Caco-2 (cell line): Measurements from ENCODE around the gene RASD2. TPM values are rescaled to one million over a fixed set of nuclear protein-coding genes. Genes with fewer than 3 reads are reported as not detected.
"Not testable (repeated sequence)": the region's sequence is repeated elsewhere in the genome, so short reads cannot be mapped to it uniquely, and the experiment has no call there.

Experiments used
- BruUV-seq: library from RNA; stranded (reverse); fragments of 400-500 nt; replicated peaks from 2 replicates; lab custom pipeline; 2021; lab: Mats Ljungman, UMichigan
- CTCF ChIA-PET: fragments of 300-600 bp; sonication (Branson Sonifier 250); formaldehyde crosslinking; loops from one replicate; lab custom pipeline; 2022; ENCODE audit warnings: antibody characterized with exemption; lab: Charles Lee
- POLR2A ChIA-PET: fragments of 300-600 bp; sonication (Branson Sonifier 250); formaldehyde crosslinking; loops from one replicate; lab custom pipeline; 2022; ENCODE audit warnings: antibody characterized with exemption; lab: Charles Lee
- DNase-seq, 2 experiments: peaks; one replicate each; pipeline versions ENCODE4 v3.0.0 to v3.0.0-alpha.2; 2020 to 2022
- H3K27me3 ChIP-seq: replicated peaks from 2 replicates; pipeline ENCODE4 v1.6.0; 2011; ENCODE audit warnings: low read length; ENCODE audit not compliant: control insufficient read depth, insufficient read depth
- H3K36me3 ChIP-seq: 2 replicates; pipeline ENCODE4 v1.5.1; 2011; ENCODE audit warnings: low read length; ENCODE audit not compliant: control insufficient read depth, insufficient read depth
- H3K4me1 ChIP-seq: fragments of 250-450 bp; sonication (Bioruptor Pico); 2 replicates; pipeline ENCODE4 v1.5.1; 2020; ENCODE audit warnings: mild to moderate bottlenecking
- H3K4me3 ChIP-seq: 2 replicates; pipeline ENCODE4 v1.5.1; 2011; ENCODE audit warnings: low read depth, mild to moderate bottlenecking, control low read depth, low read length
- H3K9me3 ChIP-seq: fragments of 250-450 bp; sonication (Bioruptor Pico); 2 replicates; pipeline ENCODE4 v1.5.1; 2020; ENCODE audit warnings: mild to moderate bottlenecking, moderate library complexity
- H3K27ac Mint-ChIP-seq: one replicate; pipeline ENCODE4 v1.8.0; 2022; ENCODE audit warnings: mixed read lengths; ENCODE audit not compliant: unreplicated experiment
- H3K27me3 Mint-ChIP-seq: one replicate; pipeline ENCODE4 v1.8.0; 2022; ENCODE audit warnings: mixed read lengths; ENCODE audit not compliant: insufficient read depth, unreplicated experiment
- H3K36me3 Mint-ChIP-seq: one replicate; pipeline ENCODE4 v1.8.0; 2022; ENCODE audit warnings: mild to moderate bottlenecking, mixed read lengths; ENCODE audit not compliant: insufficient read depth, unreplicated experiment
- H3K4me1 Mint-ChIP-seq: one replicate; pipeline ENCODE4 v1.8.0; 2022; ENCODE audit warnings: low read depth, mixed read lengths; ENCODE audit not compliant: unreplicated experiment
- H3K4me3 Mint-ChIP-seq: one replicate; pipeline ENCODE4 v1.8.0; 2022; ENCODE audit warnings: mild to moderate bottlenecking, moderate library complexity, mixed read lengths; ENCODE audit not compliant: unreplicated experiment
- H3K9me3 Mint-ChIP-seq: one replicate; pipeline ENCODE4 v1.8.0; 2022; ENCODE audit warnings: mixed read lengths; ENCODE audit not compliant: unreplicated experiment
- CTCF ChIP-seq, 2 experiments: fragments of 200-600 bp in 1 of 2; IDR thresholded peaks; 1 replicate in 1 of 2; 2 replicates in 1 of 2; pipeline versions ENCODE4 v1.5.1 to v1.8.0; 2011 to 2022; ENCODE audit warnings: antibody characterized with exemption in 1 of 2, control low read depth in 1 of 2, inconsistent platforms in 1 of 2, low read depth in 1 of 2, low read length in 1 of 2, mild to moderate bottlenecking in 1 of 2, moderate library complexity in 1 of 2; ENCODE audit not compliant: insufficient read depth in 1 of 2, severe bottlenecking in 1 of 2, unreplicated experiment in 1 of 2
- intact Hi-C: fragments of 100-400 bp; cut with micrococcal nuclease; formaldehyde crosslinking; loops from one replicate; pipeline ENCODE4 v1.10.0; 2022; ENCODE audit not compliant: unreplicated experiment
- total RNA-seq: library from RNA; stranded (reverse); gene quantifications from 2 replicates; pipeline ENCODE4 v1.2.3, GENCODE V29; 2022

RASD2 gene
- total RNA-seq, 1 experiment from 2014 or later: 0.09 TPM

- Mint-ChIP-seq H3K27ac (no peak overlapping the region), H3K4me3 (no peak overlapping the region), H3K36me3 (no peaks in the 10 kb centered on the region), H3K9me3 (no peaks in the 10 kb centered on the region), H3K4me1 (no peaks in the 10 kb centered on the region), H3K27me3 (peaks cover 14% of the 10 kb centered on the region)
- H3K36me3 ChIP-seq: no peaks in the 10 kb centered on the region
- POLR2A ChIA-PET: no interaction called here
- H3K9me3 ChIP-seq: no peaks in the 10 kb centered on the region
- H3K27me3 ChIP-seq: no peaks in the 10 kb centered on the region; the same call in none of the 2 replicates
- DNase-seq: no peak
- no peak for TF ChIP-seq CTCF (IDR thresholded peaks at IDR 0.05; ENCODE audit: insufficient read depth in 1 of 2, low read depth in 1 of 2, low read length in 1 of 2, severe bottlenecking in 1 of 2, unreplicated experiment in 1 of 2)
- H3K4me1 ChIP-seq: no peaks in the 10 kb centered on the region
- CTCF ChIA-PET: no interaction called here
- BruUV-seq: no TSS peak
- no peak overlapping the region for H3K4me3 ChIP-seq
- intact Hi-C loops: no loop called here
Observed at GRCh38 chr22:35493074-35493473, 47.6 kb upstream of the RASD2 start.

DNA sequence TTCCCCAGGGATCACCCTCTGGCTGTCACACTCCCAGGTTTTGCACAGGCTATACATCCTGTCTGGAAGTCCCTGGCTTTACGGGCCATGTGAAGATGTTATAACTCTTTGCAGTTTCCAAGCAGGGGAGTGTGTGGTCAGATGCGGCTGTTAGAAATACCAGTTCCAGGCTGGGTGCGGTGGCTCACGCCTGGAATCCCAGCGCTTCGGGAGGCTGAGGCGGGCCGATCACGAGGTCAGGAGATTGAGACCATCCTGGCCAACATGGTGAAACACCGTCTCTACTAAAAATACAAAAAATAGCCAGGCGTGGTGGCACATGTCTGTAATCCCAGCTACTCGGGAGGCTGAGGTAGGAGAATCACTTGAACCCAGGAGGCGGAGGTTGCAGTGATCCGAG lies 44.9 kb upstream of the RASD2 start:
- CTCF ChIA-PET, BruUV-seq: not testable (repeated sequence)
- H3K27me3 Mint-ChIP-seq: peaks cover 21% of the 10 kb centered on the region

DNA sequence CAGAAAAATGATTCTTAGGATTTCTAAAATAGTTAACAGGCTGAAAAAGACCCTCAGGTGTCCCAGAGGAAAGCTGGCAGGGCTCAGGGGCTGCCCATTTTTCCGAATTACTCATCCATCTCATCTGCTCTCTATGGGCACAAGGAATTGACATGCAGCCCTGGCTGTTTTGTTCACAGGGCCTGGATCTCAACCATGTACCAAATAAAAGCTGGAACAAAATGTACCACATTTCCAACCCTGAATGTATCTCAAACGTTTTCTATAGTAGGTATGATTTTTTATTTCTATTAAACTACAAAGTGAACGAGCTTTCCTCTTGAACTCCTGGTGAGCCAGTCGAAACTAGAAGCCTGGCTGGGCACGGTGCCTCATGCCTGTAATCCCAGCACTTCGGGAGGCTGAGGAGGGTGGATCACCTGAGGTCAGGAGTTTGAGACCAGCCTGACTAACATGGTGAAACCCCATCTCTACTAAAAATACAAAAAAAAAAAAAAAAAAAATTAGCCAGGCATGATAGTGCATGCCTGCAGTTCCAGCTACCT lies 43.8 kb upstream of the RASD2 start:
- ChIA-PET CTCF (no interaction called here), POLR2A (no interaction called here)
- no peak overlapping the region for H3K27ac Mint-ChIP-seq
- DNase-seq: no peak
- no peak for TF ChIP-seq CTCF (IDR thresholded peaks at IDR 0.05; ENCODE audit: insufficient read depth in 1 of 2, low read depth in 1 of 2, low read length in 1 of 2, severe bottlenecking in 1 of 2, unreplicated experiment in 1 of 2)
- no peaks in the 10 kb centered on the region for H3K4me1 Mint-ChIP-seq
- H3K4me3 Mint-ChIP-seq: no peak overlapping the region
- H3K9me3 Mint-ChIP-seq: no peaks in the 10 kb centered on the region
- intact Hi-C loops: no loop called here
- no peaks in the 10 kb centered on the region for H3K36me3 Mint-ChIP-seq
- Histone ChIP-seq H3K27me3 (no peaks in the 10 kb centered on the region; the same call in 1 of the 2 replicates), H3K9me3 (no peaks in the 10 kb centered on the region), H3K4me1 (no peaks in the 10 kb centered on the region), H3K4me3 (no peak overlapping the region), H3K36me3 (no peaks in the 10 kb centered on the region)
- H3K27me3 Mint-ChIP-seq: peaks cover 21% of the 10 kb centered on the region
- BruUV-seq: no TSS peak

More for the DNA sequence above, 44.9 kb upstream of the RASD2 start:
- POLR2A ChIA-PET, DNase-seq, intact Hi-C loops, H3K9me3 ChIP-seq, H3K4me1 Mint-ChIP-seq, H3K4me3 ChIP-seq, H3K4me3 Mint-ChIP-seq, H3K27ac Mint-ChIP-seq, H3K36me3 Mint-ChIP-seq, H3K4me1 ChIP-seq, H3K36me3 ChIP-seq, H3K27me3 ChIP-seq, H3K9me3 Mint-ChIP-seq: not testable (repeated sequence)
